ENCODE measurements around the gene CRHBP. TPM values are rescaled to one million over a fixed set of nuclear protein-coding genes. Genes with fewer than 3 reads are reported as not detected.

CRHBP gene
- total and polyA plus RNA-seq, 4 donors: 37.3 to 159 (median 91.8) TPM

DNA sequence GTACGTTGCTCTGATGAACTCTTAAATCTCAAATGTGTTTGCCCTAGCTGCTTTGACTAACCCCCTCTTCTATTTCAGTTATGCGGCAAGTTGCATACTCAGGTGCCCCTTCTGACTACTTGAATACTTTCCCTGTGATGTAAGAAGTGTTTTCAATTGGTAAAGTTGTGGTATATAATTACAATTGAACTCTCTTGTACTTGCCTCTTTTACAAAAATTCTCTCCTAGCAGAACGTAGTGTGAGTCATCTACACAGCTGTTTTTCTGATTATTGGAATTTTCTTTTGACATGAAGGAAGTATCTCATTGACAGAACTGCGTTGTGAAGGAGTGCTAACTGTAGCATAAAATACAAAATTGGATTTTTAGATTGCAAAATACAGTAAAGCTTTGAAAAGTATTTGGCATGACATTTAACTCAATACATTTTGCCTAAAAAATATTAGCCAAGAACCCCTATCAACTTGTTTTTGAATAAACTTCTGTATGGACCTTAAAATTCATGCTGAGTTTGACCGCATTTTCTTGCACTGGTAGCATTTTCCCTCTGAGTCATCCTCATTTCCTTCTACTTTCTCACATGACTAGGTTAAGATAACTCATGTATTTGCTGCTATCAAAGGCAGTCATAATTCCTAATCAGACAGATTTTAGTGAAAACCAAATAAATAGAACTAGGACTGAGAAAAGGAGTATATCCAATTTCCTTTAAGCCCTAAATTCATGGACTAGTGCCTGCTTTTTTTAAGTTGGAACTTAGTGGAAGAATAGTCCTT is 6.3 kb downstream of the CRHBP start:
- DNase-seq (ENCODE audit: low spot score): no peak
- peaks cover 0 to 5% (median 2%) of the 10 kb centered on the region in 4 donors for H3K27me3 ChIP-seq (ENCODE audit: control insufficient read depth in 4 of 4, insufficient read depth in 4 of 4, low read length in 3 of 4)
- H3K4me1 ChIP-seq (ENCODE audit: control insufficient read depth in 4 of 4, insufficient read depth in 4 of 4, low read length in 3 of 4): peaks cover 3 to 5% (median 4%) of the 10 kb centered on the region in 4 donors
- H3K9ac ChIP-seq (ENCODE audit: low read depth in 1 of 2, low read length in 2 of 2): peak overlapping the region in 1 of 2 donors; percentile 31
- TF ChIP-seq GABPA (IDR thresholded peaks at IDR 0.05 in 1 of 2, conservative IDR thresholded peaks at IDR 0.05 in 1 of 2) (no peak), JUND (IDR thresholded peaks at IDR 0.05) (peak in 1 of 2 donors; percentile 50), HNF4A (conservative IDR thresholded peaks at IDR 0.05) (no peak), EGR1 (IDR thresholded peaks at IDR 0.05; ENCODE audit: low read depth in 2 of 2) (no peak), RAD21 (IDR thresholded peaks at IDR 0.05) (no peak)
- no peak overlapping the region for H3K4me3 ChIP-seq (ENCODE audit: low read depth in 1 of 3, low read length in 3 of 3)
- peak overlapping the region; percentile 31 to 46 for H3K27ac ChIP-seq (ENCODE audit: low read depth in 1 of 2, low read length in 2 of 2)
- H3K9me3 ChIP-seq (ENCODE audit: control insufficient read depth in 4 of 4, low read length in 3 of 4): no peaks in the 10 kb centered on the region
- 76% methylated on average over 5 of the region's 5 CpGs for WGBS
- no peaks in the 10 kb centered on the region for H3K36me3 ChIP-seq (ENCODE audit: control insufficient read depth in 4 of 4, insufficient read depth in 3 of 4, low read depth in 1 of 4, low read length in 3 of 4)

DNA sequence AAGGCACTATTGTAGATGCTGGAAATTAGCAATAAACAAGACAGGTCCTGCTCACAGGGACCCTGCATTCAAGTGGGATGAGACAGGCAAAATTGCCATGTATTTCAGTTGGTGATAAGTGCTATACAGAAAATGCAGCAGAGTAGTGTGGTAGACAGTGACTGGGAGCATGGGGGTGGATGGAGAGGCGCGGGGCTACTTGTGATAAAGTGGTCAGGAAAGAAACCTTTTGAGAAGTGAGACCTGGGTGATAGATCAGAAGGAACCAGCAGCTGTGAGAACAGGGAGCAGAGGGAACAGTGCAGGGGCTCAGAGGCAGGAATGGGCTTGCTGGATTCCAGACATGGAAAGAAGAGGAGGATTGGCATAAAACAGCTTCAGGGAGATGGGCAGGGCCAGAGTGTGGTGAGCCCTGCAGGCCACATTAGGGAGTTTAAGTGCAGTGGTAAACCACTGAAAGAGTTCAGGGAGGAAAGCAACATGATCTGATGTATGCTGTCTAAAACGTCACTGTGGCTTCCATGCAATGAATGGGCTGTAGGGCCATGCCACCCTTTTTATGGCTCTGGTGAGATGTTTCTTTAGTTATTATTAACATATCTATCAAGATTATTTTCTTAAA is 7.3 kb downstream of the CRHBP start:
- Histone ChIP-seq H3K27ac (ENCODE audit: low read depth in 1 of 2, low read length in 2 of 2) (peak overlapping the region; percentile 31 to 37), H3K27me3 (ENCODE audit: control insufficient read depth in 4 of 4, insufficient read depth in 4 of 4, low read length in 3 of 4) (peaks cover 0 to 3% (median 0%) of the 10 kb centered on the region in 4 donors), H3K9ac (ENCODE audit: low read depth in 1 of 2, low read length in 2 of 2) (no peak overlapping the region), H3K9me3 (ENCODE audit: control insufficient read depth in 4 of 4, low read length in 3 of 4) (no peaks in the 10 kb centered on the region), H3K4me3 (ENCODE audit: low read depth in 1 of 3, low read length in 3 of 3) (no peak overlapping the region), H3K4me1 (ENCODE audit: control insufficient read depth in 4 of 4, insufficient read depth in 4 of 4, low read length in 3 of 4) (no peaks in the 10 kb centered on the region), H3K36me3 (ENCODE audit: control insufficient read depth in 4 of 4, insufficient read depth in 3 of 4, low read depth in 1 of 4, low read length in 3 of 4) (no peaks in the 10 kb centered on the region)
- DNase-seq (ENCODE audit: low spot score): no peak
- 74% methylated on average over 3 of the region's 3 CpGs for WGBS
- TF ChIP-seq, protein P1, sequence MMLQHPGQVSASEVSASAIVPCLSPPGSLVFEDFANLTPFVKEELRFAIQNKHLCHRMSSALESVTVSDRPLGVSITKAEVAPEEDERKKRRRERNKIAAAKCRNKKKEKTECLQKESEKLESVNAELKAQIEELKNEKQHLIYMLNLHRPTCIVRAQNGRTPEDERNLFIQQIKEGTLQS (IDR thresholded peaks at IDR 0.05): no peak
- TF ChIP-seq, protein P2, sequence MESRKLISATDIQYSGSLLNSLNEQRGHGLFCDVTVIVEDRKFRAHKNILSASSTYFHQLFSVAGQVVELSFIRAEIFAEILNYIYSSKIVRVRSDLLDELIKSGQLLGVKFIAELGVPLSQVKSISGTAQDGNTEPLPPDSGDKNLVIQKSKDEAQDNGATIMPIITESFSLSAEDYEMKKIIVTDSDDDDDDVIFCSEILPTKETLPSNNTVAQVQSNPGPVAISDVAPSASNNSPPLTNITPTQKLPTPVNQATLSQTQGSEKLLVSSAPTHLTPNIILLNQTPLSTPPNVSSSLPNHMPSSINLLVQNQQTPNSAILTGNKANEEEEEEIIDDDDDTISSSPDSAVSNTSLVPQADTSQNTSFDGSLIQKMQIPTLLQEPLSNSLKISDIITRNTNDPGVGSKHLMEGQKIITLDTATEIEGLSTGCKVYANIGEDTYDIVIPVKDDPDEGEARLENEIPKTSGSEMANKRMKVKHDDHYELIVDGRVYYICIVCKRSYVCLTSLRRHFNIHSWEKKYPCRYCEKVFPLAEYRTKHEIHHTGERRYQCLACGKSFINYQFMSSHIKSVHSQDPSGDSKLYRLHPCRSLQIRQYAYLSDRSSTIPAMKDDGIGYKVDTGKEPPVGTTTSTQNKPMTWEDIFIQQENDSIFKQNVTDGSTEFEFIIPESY (IDR thresholded peaks at IDR 0.05): no peak
- no peak for TF ChIP-seq RXRA (IDR thresholded peaks at IDR 0.05)
- TF ChIP-seq FOXA2 (IDR thresholded peaks at IDR 0.05): no peak
- TF ChIP-seq, protein P3, sequence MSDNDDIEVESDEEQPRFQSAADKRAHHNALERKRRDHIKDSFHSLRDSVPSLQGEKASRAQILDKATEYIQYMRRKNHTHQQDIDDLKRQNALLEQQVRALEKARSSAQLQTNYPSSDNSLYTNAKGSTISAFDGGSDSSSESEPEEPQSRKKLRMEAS (IDR thresholded peaks at IDR 0.05): no peak
- no peak for TF ChIP-seq TAF1 (conservative IDR thresholded peaks at IDR 0.05)
- TF ChIP-seq FOXA1 (IDR thresholded peaks at IDR 0.05): no peak
- TF ChIP-seq, protein P4, sequence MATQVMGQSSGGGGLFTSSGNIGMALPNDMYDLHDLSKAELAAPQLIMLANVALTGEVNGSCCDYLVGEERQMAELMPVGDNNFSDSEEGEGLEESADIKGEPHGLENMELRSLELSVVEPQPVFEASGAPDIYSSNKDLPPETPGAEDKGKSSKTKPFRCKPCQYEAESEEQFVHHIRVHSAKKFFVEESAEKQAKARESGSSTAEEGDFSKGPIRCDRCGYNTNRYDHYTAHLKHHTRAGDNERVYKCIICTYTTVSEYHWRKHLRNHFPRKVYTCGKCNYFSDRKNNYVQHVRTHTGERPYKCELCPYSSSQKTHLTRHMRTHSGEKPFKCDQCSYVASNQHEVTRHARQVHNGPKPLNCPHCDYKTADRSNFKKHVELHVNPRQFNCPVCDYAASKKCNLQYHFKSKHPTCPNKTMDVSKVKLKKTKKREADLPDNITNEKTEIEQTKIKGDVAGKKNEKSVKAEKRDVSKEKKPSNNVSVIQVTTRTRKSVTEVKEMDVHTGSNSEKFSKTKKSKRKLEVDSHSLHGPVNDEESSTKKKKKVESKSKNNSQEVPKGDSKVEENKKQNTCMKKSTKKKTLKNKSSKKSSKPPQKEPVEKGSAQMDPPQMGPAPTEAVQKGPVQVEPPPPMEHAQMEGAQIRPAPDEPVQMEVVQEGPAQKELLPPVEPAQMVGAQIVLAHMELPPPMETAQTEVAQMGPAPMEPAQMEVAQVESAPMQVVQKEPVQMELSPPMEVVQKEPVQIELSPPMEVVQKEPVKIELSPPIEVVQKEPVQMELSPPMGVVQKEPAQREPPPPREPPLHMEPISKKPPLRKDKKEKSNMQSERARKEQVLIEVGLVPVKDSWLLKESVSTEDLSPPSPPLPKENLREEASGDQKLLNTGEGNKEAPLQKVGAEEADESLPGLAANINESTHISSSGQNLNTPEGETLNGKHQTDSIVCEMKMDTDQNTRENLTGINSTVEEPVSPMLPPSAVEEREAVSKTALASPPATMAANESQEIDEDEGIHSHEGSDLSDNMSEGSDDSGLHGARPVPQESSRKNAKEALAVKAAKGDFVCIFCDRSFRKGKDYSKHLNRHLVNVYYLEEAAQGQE (IDR thresholded peaks at IDR 0.05): no peak
